NCI-H774 (cell line): ENCODE results near the gene TRAF4.
A peak's percentile ranks its signal among the peaks of the same experiment; 100 is the strongest.
"Not testable (repeated sequence)": the region's sequence is repeated elsewhere in the genome, so short reads cannot be mapped to it uniquely, and the experiment has no call there.

Experiments used
- DNase-seq: peaks from one replicate; lab custom pipeline; 2025; lab: John Stamatoyannopoulos, UW

TRAF4 gene

DNA sequence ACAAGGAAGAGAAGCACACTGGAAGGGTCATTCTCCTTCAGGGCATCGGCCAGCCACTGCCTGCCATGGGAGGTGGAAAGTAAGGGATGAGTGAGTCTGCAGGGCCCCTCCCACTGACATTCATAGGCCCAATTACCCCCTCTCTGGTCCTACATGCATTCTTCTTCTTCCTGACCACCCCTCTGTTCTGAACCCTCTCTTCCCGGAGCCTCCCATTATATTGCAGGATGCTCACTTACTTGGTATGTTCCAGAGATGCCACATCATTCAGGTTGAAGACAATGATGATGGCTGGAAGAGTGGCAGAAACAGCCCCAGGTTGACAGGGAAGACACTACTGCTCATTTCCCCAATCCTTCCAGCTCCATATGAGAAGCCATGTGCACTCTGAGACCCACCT lies 28.6 kb upstream of the TRAF4 start:
- DNase-seq, result no peak

DNA sequence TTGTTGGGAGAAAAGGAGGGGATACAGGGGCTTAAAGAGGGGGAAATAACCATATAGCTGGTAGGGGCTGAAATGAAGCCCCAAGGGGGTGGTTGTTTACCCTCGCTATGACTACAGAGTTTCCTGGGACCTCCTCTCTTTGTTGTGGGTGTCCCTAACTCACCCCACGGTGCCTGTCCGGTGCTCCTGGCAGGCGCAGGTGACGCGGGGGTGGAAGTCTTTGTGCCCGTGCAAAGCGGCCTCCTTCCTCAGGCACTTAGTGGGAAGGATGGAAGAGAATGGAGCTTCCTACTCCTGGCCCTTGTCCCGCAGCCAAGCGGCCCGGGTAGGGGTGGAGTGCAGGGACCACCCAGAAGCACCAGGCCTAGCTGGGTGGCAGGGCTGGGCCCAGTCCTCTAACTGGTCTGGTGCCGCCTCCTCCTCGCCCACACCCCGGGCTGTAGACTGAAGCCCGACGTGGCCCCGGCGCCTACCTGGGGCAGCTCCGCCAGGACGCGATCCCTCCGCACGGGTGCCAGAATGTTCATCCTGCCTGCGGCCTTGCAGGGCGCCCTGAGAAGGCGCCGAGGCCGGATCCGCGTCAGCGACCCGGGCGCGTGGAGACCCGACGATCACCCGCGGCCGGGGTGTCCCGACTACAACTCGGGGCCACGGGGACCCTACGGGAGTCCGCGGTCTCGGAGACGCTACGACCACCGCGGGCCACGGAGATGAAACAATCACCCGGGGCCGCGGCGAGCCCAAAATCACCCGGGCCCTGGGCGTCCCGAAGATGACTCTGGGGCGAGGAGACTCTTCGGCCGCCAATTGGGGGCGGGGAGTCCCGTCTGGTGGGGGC lies 26.9 kb upstream of the TRAF4 start:
- no peak for DNase-seq

DNA sequence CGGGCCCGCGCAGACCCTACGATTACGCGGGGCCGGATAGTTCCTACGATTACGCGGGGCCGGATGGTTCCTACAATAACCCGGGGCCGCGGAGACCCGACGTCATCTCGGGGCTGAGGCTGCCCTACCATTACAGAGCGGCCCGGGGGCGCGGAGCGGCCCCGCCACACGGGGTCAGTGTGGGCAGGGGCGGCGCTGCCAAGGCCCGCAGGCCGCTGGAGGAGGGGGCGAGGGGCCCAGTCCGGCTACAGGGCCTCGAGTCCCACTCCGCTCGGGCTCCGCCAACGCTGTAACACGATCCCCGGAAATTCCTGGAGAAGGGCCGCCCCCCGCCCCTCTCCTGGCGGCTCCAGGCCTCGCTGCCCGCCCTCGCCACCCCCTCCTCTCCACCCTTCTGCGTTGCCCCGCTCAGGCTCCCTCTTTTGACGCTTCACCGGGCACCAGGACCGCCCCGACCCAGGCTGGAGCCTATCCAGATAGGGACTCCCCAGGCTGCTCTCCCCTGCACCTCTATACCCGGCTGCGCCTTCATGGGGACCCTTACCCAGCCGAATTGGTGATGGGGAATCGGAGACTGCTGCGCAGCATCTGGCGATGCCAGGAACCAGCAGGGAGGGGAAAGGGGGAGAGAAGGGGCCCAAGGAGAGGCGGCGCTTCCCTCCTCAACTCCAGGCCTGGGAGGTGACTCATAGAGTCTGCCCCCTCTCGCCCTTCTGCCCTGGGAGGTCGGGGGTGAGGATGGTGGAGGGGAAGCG lies 26.1 kb upstream of the TRAF4 start, which contains the start of gene RAB34:
Gene RAB34, minus strand, starts transcription at position 291 of the 755 bp plus-strand sequence. CDS start 602 bp downstream, outside the sequence.
- DNase-seq, result no peak

DNA sequence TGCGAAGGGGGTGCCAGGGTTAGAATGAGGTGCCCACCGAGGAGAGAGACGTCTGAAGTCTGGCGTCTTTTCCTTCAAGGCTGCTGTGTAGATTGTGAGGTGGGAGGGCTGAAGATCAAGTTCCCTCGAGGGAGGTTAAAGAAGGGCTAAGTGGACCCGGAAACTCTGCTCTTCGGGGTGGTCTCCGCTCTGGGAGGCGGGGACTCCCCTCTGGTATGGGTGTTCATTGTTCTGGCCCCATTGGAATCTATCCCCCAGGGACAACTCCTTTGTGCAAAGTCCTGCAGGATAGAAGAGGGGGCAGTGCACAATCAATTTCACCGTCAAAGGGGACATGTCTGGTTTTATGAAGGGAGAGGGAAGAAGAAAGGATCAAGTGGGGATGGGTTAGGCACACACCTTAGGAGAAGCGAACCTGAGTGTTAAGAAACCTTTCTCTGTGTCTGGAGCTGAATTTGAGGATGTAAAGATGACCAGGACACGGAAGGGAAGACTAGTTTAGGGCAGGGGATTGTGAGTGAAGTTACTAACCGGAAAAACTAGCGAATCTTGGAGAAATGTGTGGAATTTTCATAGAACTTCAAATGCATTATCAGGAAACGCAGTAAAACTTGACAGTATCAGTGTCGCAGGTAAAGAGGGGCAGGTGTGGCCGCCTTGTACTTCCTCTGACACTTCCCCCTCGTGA lies 25.3 kb upstream of the TRAF4 start:
- no peak for DNase-seq

DNA sequence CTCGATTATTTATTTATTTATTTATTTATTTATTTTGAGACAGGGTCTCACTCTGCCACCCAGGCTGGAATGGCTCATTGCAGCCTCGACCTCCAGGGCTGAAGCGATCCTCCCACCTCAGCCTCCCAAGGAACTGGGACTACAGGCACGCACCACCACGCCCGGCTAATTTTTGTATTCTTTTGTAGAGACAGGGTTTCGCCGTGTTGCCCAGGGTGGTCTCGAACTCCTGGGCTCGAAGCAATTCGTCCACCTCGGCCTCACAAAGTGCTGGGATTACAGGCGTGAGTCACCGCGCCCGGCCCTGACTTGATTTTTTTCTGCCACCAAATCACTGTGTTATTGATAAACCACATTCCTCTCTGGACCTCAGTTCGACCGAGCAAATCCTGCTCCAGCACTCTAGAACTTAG lies 24.8 kb upstream of the TRAF4 start:
- no peak for DNase-seq

DNA sequence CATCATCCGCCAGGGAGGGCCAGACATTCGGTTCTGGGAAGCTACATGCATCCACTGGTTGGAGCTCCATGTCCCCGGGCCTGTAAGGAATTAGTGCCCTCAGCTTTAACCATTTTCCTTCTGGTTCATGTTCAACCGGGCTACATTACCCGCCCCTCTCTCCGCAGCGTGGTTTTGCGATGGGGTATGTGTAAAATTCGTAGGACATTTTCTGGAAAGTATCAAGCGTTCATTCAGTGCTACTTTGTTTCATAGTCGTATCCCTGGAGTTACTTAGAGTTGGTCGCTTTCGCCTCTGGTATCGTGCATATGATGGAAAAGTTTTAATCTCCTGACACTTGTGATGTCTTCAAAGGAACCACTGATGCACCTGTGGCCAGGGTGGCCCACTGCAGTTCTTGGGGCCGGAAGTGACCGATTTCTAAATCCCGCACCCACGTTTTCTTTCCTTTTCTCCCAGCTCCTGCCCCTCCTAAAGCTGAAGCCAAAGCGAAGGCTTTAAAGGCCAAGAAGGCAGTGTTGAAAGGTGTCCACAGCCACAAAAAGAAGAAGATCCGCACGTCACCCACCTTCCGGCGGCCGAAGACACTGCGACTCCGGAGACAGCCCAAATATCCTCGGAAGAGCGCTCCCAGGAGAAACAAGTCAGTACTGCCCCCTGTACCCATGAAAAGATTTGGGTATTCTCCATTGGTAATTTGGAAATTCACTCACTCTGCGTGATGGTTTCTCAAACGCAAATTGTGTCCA lies 23.4 kb upstream of the TRAF4 start:
- DNase-seq, result no peak

DNA sequence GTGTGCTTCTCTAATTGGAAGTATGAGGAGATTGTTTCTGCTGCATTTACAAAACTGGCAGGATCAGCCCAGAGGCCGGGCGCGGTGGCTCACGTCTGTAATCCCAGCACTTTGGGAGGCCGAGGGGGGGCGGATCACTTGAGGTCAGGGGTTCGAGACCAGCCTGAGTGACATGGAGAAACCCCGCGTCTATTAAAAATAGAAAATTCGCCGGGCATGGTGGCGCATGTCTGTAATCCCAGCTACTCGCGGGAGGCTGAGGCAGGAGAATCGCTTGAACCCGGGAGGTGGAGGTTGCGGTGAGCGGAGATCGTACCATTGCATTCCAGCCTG lies 22.8 kb upstream of the TRAF4 start:
- DNase-seq, result not testable (repeated sequence)

DNA sequence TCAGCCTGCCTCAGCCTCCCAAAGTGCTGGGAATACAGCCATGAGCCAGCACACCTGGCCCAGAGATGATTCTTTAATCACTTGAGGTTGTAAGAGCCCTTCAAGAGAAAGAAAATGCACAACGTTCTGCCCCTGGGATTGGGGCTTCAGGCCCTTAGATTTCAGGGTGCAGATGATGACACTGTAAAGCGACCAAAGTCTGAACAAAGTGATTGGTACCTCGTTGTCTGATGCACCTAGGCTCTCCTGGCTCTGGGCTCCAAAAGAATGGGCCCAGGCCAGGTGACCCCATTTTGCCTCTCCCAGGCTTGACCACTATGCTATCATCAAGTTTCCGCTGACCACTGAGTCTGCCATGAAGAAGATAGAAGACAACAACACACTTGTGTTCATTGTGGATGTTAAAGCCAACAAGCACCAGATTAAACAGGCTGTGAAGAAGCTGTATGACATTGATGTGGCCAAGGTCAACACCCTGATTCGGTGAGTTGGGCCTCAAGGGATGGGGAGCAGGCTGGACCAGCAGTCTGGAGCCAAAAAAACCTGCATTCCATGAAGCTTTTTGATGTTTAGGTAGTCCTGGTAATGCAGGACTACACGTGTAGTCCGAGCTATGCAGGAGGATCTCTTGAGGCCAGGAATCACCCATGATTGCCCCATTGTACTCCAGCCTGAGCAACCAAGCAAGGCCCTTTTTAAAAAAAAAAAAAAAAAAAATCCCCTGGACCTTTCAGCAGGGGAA lies 21.2 kb upstream of the TRAF4 start:
- DNase-seq, result no peak

DNA sequence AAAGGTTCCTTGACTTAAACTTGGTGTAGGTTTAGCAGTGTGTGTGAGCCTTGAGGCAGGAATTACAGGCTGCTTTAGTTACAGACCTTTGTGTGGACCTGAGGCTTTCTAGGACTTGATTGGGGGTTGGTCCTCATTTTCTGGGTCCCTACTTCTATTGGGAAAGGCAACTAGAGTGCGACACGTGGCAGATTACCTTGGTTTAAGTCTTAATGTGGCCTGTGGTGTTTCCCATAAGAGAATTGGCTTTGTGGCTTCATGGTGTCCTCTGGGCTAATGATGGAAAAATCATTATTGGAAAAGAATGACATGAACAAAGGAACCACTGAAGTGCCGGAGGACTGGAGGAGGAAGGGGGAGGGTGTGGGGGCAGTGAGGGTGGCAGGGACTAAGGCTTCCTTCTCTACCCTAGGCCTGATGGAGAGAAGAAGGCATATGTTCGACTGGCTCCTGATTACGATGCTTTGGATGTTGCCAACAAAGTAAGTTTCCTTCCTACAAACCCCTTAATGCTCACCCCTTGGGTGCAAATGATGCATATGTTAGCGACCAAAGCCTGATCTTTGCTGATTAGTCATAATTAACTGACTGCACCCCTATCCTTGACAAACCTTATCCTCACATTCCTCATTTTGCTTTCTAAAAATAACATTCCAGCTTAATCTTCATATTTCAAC lies 20.5 kb upstream of the TRAF4 start:
- no peak for DNase-seq

DNA sequence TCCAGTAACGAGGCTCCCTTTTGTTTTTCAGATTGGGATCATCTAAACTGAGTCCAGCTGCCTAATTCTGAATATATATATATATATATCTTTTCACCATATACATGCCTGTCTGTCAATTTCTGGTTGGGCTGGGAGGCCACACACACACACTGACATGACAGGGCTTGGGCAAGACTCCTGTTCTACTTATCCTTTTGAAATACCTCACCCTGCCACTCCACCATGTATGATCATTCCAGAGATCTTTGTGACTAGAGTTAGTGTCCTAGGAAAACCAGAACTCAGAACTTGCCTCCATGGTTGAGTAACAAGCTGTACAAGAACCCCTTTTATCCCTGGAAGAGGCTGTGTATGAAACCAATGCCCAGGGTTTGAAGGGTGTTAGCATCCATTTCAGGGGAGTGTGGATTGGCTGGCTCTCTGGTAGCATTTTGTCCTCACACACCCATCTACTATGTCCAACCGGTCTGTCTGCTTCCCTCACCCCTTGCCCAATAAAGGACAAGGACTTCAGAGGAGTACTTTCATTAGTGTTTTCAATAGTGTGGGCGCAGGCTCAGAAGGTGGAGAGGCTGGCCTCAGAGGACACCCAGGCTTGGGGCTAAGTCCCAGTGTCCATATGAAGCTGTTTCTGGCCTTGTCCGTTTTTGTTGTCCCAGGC lies 19.8 kb upstream of the TRAF4 start:
- not testable (repeated sequence) for DNase-seq

DNA sequence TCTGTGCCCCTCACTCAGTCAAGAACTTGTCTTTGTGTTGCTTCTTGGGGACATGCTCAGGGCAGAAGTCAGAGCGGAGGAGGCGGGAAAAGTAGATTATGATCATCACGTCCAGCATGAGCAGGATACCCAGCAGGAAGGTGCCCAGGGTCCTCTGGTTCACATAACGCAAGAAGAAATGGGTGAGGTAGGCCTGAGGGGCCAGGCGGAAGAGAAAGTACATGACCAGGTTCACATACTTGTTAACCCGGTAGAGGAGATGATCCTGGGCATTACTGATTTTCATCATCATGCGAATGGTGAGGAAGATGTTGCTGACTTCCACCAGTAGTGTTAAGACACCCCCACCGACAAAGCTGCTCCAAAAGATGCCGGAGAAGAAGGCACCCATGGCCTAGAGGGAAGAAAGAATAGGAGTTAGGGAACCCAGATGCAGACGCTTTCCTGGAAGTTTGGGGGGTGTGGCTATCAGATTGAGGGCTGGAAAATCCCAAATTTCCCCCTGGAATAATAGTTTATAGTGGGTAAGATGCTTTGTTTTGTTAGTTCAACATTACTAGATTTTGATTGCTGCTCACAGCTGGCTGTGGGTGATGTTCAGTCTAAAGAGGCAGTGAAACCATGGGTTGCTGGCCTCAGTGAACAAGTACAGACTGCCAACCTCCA lies 19.2 kb upstream of the TRAF4 start:
- no peak for DNase-seq

DNA sequence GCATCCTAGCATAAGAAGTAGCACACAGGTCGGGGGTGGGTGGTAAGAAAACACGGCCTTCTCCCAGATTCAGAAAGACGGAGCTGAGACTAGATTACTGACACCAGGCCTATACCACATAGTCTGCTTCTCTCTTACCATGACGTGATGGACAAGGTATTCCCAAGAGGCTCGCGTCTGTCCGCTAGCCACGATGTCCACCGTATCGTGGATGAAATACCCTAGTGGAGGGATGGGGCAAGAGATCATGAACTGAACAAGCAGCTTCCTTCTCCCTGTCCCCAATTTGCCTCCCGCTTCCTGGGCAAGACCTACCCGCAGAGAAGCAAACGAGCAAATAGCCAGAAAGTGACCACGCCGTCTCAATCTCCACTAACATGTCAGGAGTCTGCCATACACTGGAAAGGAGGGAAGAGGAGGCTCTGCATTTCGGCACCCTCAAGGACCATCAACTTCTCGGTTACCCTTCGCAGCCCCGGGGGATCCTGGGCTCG lies 18.6 kb upstream of the TRAF4 start:
- no peak for DNase-seq

DNA sequence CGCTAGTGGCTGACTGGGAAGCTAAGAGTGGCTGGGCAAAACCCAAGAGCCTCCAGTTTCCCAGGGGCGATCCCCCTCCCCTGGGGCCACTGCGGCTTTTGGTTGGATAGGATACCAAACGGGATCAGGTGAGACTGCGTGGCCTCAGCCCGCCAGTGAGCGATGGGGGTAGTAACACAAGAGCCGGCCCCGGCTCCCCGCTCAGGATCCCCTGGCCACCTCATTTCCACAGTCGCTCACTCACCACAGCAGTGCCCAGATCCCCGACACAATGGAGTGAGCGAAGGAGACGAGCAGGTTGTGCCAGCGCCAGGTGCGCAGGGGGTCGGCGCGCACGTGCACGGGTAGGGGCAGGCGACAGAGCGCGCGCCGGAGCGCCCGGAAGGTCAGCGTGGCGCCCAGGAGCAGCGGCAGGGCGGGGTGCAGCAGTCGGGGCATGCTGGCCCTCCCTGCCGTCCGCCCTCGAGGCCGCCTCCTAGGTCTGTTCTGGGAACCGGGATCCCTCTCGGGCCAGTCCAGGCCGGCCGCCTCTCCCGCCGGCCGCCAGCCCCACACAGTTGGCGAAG lies 18.1 kb upstream of the TRAF4 start:
- peak; percentile 91 for DNase-seq

DNA sequence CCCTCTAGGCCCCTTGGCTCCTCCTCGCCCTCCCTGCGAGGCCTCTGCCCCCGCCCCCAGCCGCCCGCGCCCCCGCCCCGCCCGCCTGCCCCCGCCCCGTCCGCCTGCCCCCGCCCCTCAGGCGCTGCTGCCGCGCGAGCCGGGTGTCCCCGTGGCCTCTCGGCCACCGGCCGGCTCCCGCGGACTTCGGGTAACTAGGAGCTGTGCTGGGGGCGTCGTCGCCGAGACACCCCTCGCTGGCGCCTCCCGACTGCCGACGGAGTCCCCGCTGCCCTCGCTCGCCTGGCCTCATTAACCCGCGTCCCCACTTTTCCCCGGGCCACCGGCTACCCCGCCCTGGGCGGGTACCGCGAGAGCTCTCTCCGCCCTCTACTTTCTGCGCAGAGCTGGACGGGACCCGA lies 17.6 kb upstream of the TRAF4 start, which contains the start of gene TLCD1:
Gene TLCD1, minus strand, starts transcription at position 8 of the 401 bp plus-strand sequence. CDS start 136 bp downstream, outside the sequence.
- DNase-seq, result peak; percentile 83

DNA sequence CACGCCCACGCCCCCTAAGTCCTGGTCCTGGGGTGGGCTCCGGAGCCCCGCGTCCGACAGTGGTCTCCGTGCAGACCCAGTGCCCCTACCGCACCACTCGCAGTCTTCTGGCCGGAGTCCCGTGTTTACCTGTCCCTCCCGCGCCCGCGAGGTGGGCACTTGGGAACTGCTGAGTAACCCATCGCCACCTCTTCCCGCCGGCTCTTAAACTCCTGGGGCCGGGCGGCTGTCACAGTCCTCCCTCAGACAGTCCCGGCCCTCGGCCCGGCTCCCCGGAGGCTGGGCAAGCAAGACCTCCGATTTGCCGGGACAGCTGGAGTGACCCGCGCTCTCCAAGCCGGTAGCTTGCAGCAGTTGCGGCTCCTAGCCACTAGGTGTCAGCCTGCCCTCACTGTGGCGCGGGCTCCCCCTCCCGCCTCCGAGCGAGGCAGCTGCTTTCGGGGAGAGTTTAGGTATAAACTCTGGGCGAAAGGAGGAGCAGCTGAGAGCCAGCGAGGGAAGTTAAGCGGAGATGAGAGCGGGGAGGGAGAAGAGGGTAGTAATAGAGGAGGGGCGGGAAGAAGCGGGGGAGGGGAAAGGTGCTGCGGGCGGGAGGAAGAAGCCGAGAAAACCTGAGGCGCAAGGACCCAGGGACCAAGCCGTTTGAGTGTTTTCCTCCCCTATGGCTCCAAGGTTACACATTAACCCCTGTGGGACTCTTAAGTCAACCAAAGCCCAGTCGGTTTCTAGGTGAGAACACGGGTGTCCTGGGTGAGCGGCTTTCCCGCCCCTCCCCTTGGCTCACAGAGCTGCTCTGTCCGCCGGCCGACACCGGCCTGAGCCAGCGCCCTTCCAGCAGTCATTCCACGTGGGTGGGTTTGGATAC lies 17.0 kb upstream of the TRAF4 start:
- peak; percentile 97 for DNase-seq

DNA sequence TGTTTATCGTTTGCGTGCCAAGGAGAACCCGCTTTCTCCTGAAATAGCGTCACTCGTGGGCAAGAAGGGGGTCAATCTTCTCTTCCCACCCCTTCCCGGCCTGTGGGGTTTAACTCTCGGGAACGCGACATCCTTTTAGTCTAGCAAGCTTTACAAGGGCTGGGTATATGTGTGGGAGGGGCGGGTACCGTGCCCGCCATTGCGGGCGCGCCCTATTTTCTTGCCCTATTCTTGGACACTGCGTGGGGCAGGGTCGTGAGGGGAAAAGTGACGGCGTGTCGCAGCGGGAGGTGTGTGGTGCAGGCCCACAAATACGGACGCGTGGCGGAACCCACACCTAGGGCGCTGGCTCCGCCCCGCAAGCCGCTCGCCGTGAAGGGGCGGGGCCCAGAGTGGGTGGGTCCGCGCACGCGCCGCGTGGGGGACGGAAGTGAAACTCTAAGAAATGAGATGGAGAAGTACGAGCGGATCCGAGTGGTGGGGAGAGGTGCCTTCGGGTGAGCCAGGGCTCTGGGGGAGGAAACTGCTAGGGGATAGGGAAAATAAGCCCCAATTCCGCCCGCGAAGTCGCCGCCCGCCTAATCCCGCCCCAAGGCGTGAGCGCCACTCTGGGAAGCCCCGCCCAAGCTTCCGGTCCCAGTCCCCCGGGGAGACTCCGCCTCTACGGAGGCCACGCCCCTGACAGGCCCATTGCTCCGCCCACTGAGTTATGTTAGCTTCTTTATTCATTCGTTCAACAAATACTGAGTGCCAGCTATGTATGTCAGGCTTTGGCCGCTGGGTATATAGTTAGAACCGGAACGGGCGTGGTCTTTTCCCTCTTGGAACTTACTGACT lies 15.2 kb upstream of the TRAF4 start, which contains the start of gene NEK8:
Gene NEK8, plus strand, starts transcription at position 425 of the 837 bp plus-strand sequence. Its CDS starts 26 bp downstream, at position 451.
- peak; percentile 96 for DNase-seq

DNA sequence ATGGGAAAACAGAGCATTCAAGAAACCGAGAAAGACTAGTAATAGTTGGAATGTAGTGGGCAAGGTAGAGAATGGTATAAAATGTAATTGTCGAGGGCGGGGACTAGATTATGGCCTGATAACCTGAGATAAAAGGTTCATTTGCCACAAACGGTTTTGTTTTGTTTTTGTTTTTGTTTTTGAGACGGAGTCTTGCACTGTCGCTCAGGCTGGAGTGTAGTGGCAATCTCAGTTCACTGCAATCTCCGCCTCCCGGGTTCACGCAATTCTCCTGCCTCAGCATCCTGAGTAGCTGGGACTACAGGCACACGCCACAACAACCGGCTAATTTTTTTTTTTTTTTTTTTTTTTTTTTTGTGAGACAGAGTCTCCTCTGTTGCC lies 13.9 kb upstream of the TRAF4 start:
- no peak for DNase-seq
